HT1080 (cell line): ENCODE data around the gene RAE1. TPM values are rescaled to one million over a fixed set of nuclear protein-coding genes. Genes with fewer than 3 reads are reported as not detected.

Experiments
- small RNA-seq: library from RNA; depleted of rRNA; stranded (forward); fragments of <200 nt; gene quantifications from one replicate; pipeline ENCODE3, GENCODE V24; 2014
- total RNA-seq: library from RNA; depleted of rRNA; stranded (reverse); fragments of >200 nt; shearing (Covaris generic); gene quantifications from 2 replicates; pipeline ENCODE4 v1.2.3, GENCODE V29; 2014; rRNA removed

The RAE1 gene
- total RNA-seq, 1 experiment from 2014 or later: 60.9 TPM

Small RNA genes within 50 kb of the gene (small RNA-seq; reads per million reads assigned to genes)
- gene MIR4325: not detected
- gene RF00019: not detected
- not detected for gene RPL39P39

Other genes with a start within 250 kb of the RAE1 start
- gene BMP7, start 84.6 kb upstream of the RAE1 start, total RNA-seq: 0.03 TPM in 1 of 2 replicates, not detected in the other
- not detected in 2 replicates for gene SPO11, start 21.5 kb upstream of the RAE1 start, total RNA-seq
- gene RBM38, start 40.1 kb downstream of the RAE1 start, total RNA-seq: 16.9 and 23.9 TPM in 2 replicates
- not detected in 2 replicates for gene CTCFL, start 173.9 kb downstream of the RAE1 start, total RNA-seq
- not detected in 2 replicates for gene PCK1, start 209.9 kb downstream of the RAE1 start, total RNA-seq